Skeletal muscle cell (primary cell): ENCODE results near the gene THBS4.
"Not testable (repeated sequence)": the region's sequence is repeated elsewhere in the genome, so short reads cannot be mapped to it uniquely, and the experiment has no call there.

Experiments used
- DNase-seq: peaks from one replicate; pipeline ENCODE4 v3.0.0-alpha.2; 2010; ENCODE audit warnings: low read depth
- H3K4me3 ChIP-seq: 2 replicates; pipeline ENCODE4 v1.5.1; 2011; ENCODE audit warnings: low read depth, mild to moderate bottlenecking, control low read depth, low read length, moderate library complexity

The THBS4 gene

GRCh38 chr5:80071510-80072021 lies 36.4 kb downstream of the THBS4 start:
- DNase-seq: no peak
- no peak overlapping the region for H3K4me3 ChIP-seq

- no peak for DNase-seq
- H3K4me3 ChIP-seq: no peak overlapping the region
These were observed 37.2 kb downstream of the THBS4 start for GRCh38 chr5:80072103-80073073.

GRCh38 chr5:80076131-80077050 lies 41.2 kb downstream of the THBS4 start:
- H3K4me3 ChIP-seq: no peak overlapping the region
- no peak for DNase-seq

- DNase-seq: no peak
- H3K4me3 ChIP-seq: no peak overlapping the region
These were observed 42.0 kb downstream of the THBS4 start for GRCh38 chr5:80077051-80077714.

- H3K4me3 ChIP-seq: no peak overlapping the region
- no peak for DNase-seq
These were observed 43.8 kb downstream of the THBS4 start for GRCh38 chr5:80078921-80079320.

GRCh38 chr5:80082281-80082680 lies 47.1 kb downstream of the THBS4 start:
- H3K4me3 ChIP-seq: peak overlapping the region; percentile 29
- no peak for DNase-seq

- DNase-seq: peak; percentile 42
- peak overlapping the region; percentile 29 for H3K4me3 ChIP-seq
These were observed 47.6 kb downstream of the THBS4 start for GRCh38 chr5:80082731-80083100.

- DNase-seq: peak; percentile 30
- peak overlapping the region; percentile 29 for H3K4me3 ChIP-seq
These were observed 48.1 kb downstream of the THBS4 start for GRCh38 chr5:80083101-80083890.

GRCh38 chr5:80090884-80091166 lies 55.7 kb downstream of the THBS4 start:
- DNase-seq: no peak
- H3K4me3 ChIP-seq: no peak overlapping the region

- not testable (repeated sequence) for DNase-seq
These were observed 56.6 kb downstream of the THBS4 start for GRCh38 chr5:80091792-80092192.

GRCh38 chr5:80092486-80093107 lies 57.4 kb downstream of the THBS4 start:
- H3K4me3 ChIP-seq: no peak overlapping the region
- DNase-seq: no peak

More at GRCh38 chr5:80091792-80092192, 56.6 kb downstream of the THBS4 start:
- H3K4me3 ChIP-seq: not testable (repeated sequence)

- no peak overlapping the region for H3K4me3 ChIP-seq
- DNase-seq: no peak
These were observed 58.6 kb downstream of the THBS4 start for GRCh38 chr5:80093796-80094195.

GRCh38 chr5:80094236-80094738 lies 59.1 kb downstream of the THBS4 start:
- no peak overlapping the region for H3K4me3 ChIP-seq
- no peak for DNase-seq

GRCh38 chr5:80097451-80097850 lies 62.3 kb downstream of the THBS4 start:
- no peak for DNase-seq
- no peak overlapping the region for H3K4me3 ChIP-seq

- H3K4me3 ChIP-seq: no peak overlapping the region
- DNase-seq: no peak
These were observed 66.8 kb downstream of the THBS4 start for GRCh38 chr5:80101993-80102392.

GRCh38 chr5:80103371-80103770 lies 68.2 kb downstream of the THBS4 start:
- H3K4me3 ChIP-seq: no peak overlapping the region
- no peak for DNase-seq

GRCh38 chr5:80105698-80106439 lies 70.7 kb downstream of the THBS4 start:
- no peak for DNase-seq
- H3K4me3 ChIP-seq: no peak overlapping the region

GRCh38 chr5:80106916-80107315 lies 71.8 kb downstream of the THBS4 start:
- no peak overlapping the region for H3K4me3 ChIP-seq
- DNase-seq: no peak
